Gastroesophageal sphincter (tissue), 4 donors: ENCODE data around the gene KRTAP9-1. TPM values are rescaled to one million over a fixed set of nuclear protein-coding genes. Genes with fewer than 3 reads are reported as not detected.
"Not testable (repeated sequence)": the region's sequence is repeated elsewhere in the genome, so short reads cannot be mapped to it uniquely, and the experiment has no call there.

Experiments
- ATAC-seq: fragments of 150-250 bp; one replicate; pipeline ENCODE4 v1.9.1; 2016; ENCODE audit warnings: mild to moderate bottlenecking, moderate library complexity
- H3K27ac ChIP-seq, 4 donors: fragments of 200-600 bp; sonication (generic) in 3 of 4; 1 replicate in 3 of 4; 2 replicates in 1 of 4; pipeline ENCODE4 v1.5.1; 2016 to 2019
- H3K27me3 ChIP-seq: fragments of 200-600 bp; sonication (generic); one replicate; pipeline ENCODE4 v1.5.1; 2019
- H3K36me3 ChIP-seq, 2 donors: fragments of 200-600 bp; sonication (generic); one replicate each; pipeline ENCODE4 v1.5.1; 2019; ENCODE audit warnings: control low read depth in 1 of 2
- H3K4me1 ChIP-seq, 3 donors: fragments of 200-600 bp; sonication (generic); 1 replicate in 2 of 3; 2 replicates in 1 of 3; pipeline ENCODE4 v1.5.1; 2016 to 2019; ENCODE audit warnings: control low read depth in 2 of 3
- H3K4me3 ChIP-seq, 2 donors: fragments of 200-600 bp; sonication (generic); one replicate each; pipeline ENCODE4 v1.5.1; 2019; ENCODE audit warnings: mild to moderate bottlenecking in 1 of 2, moderate library complexity in 1 of 2
- H3K9me3 ChIP-seq, 3 donors: fragments of 200-600 bp; sonication (generic); one replicate each; pipeline ENCODE4 v1.5.1; 2017 to 2019; ENCODE audit warnings: control low read depth in 2 of 3
- CTCF ChIP-seq, 4 experiments: fragments of 200-600 bp in 2 of 4; fragments of 450-650 bp in 2 of 4; sonication (generic) in 1 of 4; IDR thresholded peaks; one replicate each; pipeline ENCODE4 v1.5.1; 2017 to 2019; ENCODE audit warnings: antibody characterized with exemption in 4 of 4, mild to moderate bottlenecking in 2 of 4, moderate library complexity in 2 of 4
- EP300 ChIP-seq: sonication (generic); formaldehyde crosslinking; IDR thresholded peaks from one replicate; pipeline ENCODE4 v1.6.1; 2017; ENCODE audit warnings: antibody characterized with exemption, mild to moderate bottlenecking
- POLR2A ChIP-seq, 2 donors: fragments of 450-650 bp; IDR thresholded peaks; one replicate each; pipeline ENCODE4 v1.6.1; 2017; ENCODE audit warnings: antibody characterized with exemption in 2 of 2, mild to moderate bottlenecking in 2 of 2, moderate library complexity in 1 of 2
- POLR2AphosphoS5 ChIP-seq: sonication (generic); formaldehyde crosslinking; IDR thresholded peaks from one replicate; pipeline ENCODE4 v1.6.1; 2017; ENCODE audit warnings: antibody characterized with exemption
- WGBS, 2 donors: methylation state at CpG; one replicate each; pipeline ENCODE4 v1.1.5; 2018; ENCODE audit warnings: low coverage in 1 of 2; 5-methylcytosine and 5-hydroxymethylcytosine counted together
- total RNA-seq, 4 donors: library from RNA; depleted of rRNA; stranded (reverse); fragments of >200 nt; gene quantifications; one replicate each; pipeline ENCODE4 v1.1.0, GENCODE V29; 2016

The KRTAP9-1 gene
- not detected for total RNA-seq

- WGBS, 2 donors: no CpG with 5 or more reads among the region's 1 CpG
- not testable (repeated sequence) for H3K4me1 ChIP-seq, H3K36me3 ChIP-seq, H3K4me3 ChIP-seq, H3K9me3 ChIP-seq, ATAC-seq, H3K27ac ChIP-seq
- peaks cover 20% of the 10 kb centered on the region for H3K27me3 ChIP-seq
Observed at GRCh38 chr17:41189837-41190318, at the start of gene KRTAP9-1. Gene KRTAP9-1 (plus strand): TSS chr17:41189887. CDS start chr17:41189887, 0 bp downstream.

- ATAC-seq: no peak
Observed at GRCh38 chr17:41140360-41141131, 49.1 kb upstream of the KRTAP9-1 start, which contains the start of gene KRTAP4-6. Gene KRTAP4-6 (minus strand): TSS chr17:41140544. CDS start chr17:41140487, 57 bp downstream.

GRCh38 chr17:41141361-41141760 is 48.3 kb upstream of the KRTAP9-1 start:
- H3K9me3 ChIP-seq: peaks cover 0 to 42% (median 0%) of the 10 kb centered on the region in 3 donors
- peaks cover 9% of the 10 kb centered on the region for H3K27me3 ChIP-seq
- H3K27ac ChIP-seq: no peak overlapping the region
- H3K4me3 ChIP-seq: no peak overlapping the region
- H3K4me1 ChIP-seq: no peaks in the 10 kb centered on the region
- ATAC-seq: no peak
- H3K36me3 ChIP-seq: no peaks in the 10 kb centered on the region
- TF ChIP-seq CTCF (IDR thresholded peaks at IDR 0.05): no peak
- TF ChIP-seq POLR2A (IDR thresholded peaks at IDR 0.05): no peak
- TF ChIP-seq EP300: no peak
- TF ChIP-seq POLR2AphosphoS5: no peak

More at GRCh38 chr17:41140360-41141131, 49.1 kb upstream of the KRTAP9-1 start, which contains the start of gene KRTAP4-6:
- no peaks in the 10 kb centered on the region for H3K36me3 ChIP-seq
- peaks cover 9% of the 10 kb centered on the region for H3K27me3 ChIP-seq
- TF ChIP-seq POLR2A (IDR thresholded peaks at IDR 0.05): no peak
- no peak for TF ChIP-seq EP300
- TF ChIP-seq POLR2AphosphoS5: no peak
- TF ChIP-seq CTCF (IDR thresholded peaks at IDR 0.05): no peak
- 58 to 83% methylated on average over 2 to 6 of the region's 6 CpGs for WGBS, 2 donors
- H3K27ac ChIP-seq: no peak within 1 kb of the TSS
- no peak within 1 kb of the TSS for H3K4me3 ChIP-seq
- H3K9me3 ChIP-seq: peaks cover 0 to 42% (median 0%) of the 10 kb centered on the region in 3 donors
- H3K4me1 ChIP-seq: no peaks in the 10 kb centered on the region

GRCh38 chr17:41144846-41145245 is 44.8 kb upstream of the KRTAP9-1 start:
- Histone ChIP-seq H3K36me3 (no peaks in the 10 kb centered on the region), H3K27ac (no peak overlapping the region), H3K4me1 (no peaks in the 10 kb centered on the region), H3K27me3 (peaks cover 14% of the 10 kb centered on the region), H3K9me3 (peaks cover 0 to 27% (median 0%) of the 10 kb centered on the region in 3 donors), H3K4me3 (no peak overlapping the region)
- no peak for TF ChIP-seq POLR2A (IDR thresholded peaks at IDR 0.05)
- TF ChIP-seq POLR2AphosphoS5: no peak
- TF ChIP-seq CTCF (IDR thresholded peaks at IDR 0.05): no peak
- TF ChIP-seq EP300: no peak
- ATAC-seq: no peak
- 32 to 100% methylated on average over 1 of the region's 1 CpG for WGBS, 2 donors

GRCh38 chr17:41145261-41145660 is 44.4 kb upstream of the KRTAP9-1 start:
- Histone ChIP-seq H3K9me3 (peaks cover 0 to 23% (median 0%) of the 10 kb centered on the region in 3 donors), H3K27me3 (peaks cover 10% of the 10 kb centered on the region), H3K36me3 (no peaks in the 10 kb centered on the region), H3K4me3 (no peak overlapping the region), H3K27ac (no peak overlapping the region), H3K4me1 (no peaks in the 10 kb centered on the region)
- ATAC-seq: no peak
- WGBS, 2 donors: 86 to 96% methylated on average over 2 of the region's 2 CpGs
- TF ChIP-seq EP300 (no peak), CTCF (IDR thresholded peaks at IDR 0.05) (no peak), POLR2A (IDR thresholded peaks at IDR 0.05) (no peak), POLR2AphosphoS5 (no peak)
